GM18951 (cell line): ENCODE measurements around the gene RAE1.

Experiments used
- POLR2A ChIP-seq: IDR thresholded peaks from 4 replicates; pipeline ENCODE4 v1.6.1; 2011; ENCODE audit warnings: mild to moderate bottlenecking; ENCODE audit not compliant: insufficient read length, insufficient read depth; ENCODE audit errors: extremely low read depth
- in situ Hi-C: fragments of 300-500 bp; cut with MboI; formaldehyde crosslinking; loops from one replicate; pipeline ENCODE4 v1.12.0; 2022; ENCODE audit warnings: low sequenced_read_pairs, mixed read lengths, inconsistent platforms; ENCODE audit not compliant: unreplicated experiment

Gene RAE1

GRCh38 chr20:57351042-57351783, at the start of gene RAE1:
Gene RAE1 (plus strand): TSS chr20:57351255. CDS start chr20:57354039, 2,784 bp downstream.
- TF ChIP-seq POLR2A = peak; percentile 77
- in situ Hi-C loops = no loop called here

DNA sequence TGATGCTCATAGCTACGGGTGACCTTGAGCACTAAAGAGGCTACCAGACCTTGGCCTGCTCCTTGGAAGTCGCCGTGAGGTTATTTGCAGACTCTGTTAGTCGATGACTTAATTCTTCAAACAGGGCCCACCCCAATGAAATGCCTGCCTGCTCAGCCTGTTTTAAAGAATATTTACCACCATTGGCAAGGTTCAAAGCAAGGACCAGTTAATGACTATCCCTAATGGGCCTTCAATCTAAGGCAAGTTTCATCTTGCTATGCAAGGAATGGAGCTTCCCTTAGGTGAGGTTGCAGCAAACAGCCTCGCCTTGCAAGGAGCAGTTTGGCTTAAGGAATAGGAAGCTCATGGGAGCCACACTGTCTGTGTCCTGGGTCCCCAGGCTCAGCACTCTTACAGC, 44.3 kb upstream of the RAE1 start:
- in situ Hi-C loops = no loop called here

DNA sequence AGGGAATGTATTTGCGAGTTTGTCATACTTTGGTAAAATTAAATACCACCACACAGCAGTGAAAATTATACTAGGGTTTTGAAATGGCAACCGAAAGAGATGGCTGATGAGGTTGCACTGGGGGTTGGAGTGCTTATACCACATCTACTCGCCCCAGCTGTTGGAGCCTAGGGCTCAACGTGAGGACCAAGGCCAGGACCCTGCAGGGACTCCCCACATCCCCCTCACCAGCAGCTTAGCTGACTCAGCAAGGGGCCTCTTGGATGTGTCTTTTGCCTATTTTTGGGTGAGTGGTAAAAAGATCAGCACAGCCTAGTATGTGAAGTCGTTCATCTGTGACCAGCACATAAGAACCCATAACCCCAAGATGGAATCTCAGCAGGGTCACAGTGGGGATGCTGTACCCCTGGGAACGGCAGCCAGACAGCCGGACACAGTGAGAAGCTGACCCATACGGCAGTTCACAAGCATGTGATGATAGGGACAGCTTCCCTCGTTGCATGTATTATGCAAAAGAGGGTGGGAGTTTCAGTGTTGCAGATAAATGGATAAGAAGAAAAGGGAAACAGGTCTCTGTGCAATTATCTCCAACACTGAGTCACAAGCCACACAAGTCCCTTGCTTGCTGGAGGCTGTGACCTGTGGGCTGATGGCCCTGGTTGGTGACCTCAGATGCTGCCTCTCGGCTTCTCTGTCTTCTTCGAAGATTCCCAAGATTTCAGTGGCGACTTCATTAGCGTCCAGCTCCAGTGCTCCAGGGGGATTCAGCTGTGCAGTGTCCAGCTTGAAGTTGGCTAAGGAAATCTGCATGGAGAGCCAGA, 42.4 kb upstream of the RAE1 start:
- no peak for TF ChIP-seq POLR2A
- in situ Hi-C loops = no loop called here

More for the DNA sequence above, 44.3 kb upstream of the RAE1 start:
- TF ChIP-seq POLR2A = no peak

- in situ Hi-C loops = no loop called here
- no peak for TF ChIP-seq POLR2A
Observed at GRCh38 chr20:57309544-57310115, 41.4 kb upstream of the RAE1 start.

DNA sequence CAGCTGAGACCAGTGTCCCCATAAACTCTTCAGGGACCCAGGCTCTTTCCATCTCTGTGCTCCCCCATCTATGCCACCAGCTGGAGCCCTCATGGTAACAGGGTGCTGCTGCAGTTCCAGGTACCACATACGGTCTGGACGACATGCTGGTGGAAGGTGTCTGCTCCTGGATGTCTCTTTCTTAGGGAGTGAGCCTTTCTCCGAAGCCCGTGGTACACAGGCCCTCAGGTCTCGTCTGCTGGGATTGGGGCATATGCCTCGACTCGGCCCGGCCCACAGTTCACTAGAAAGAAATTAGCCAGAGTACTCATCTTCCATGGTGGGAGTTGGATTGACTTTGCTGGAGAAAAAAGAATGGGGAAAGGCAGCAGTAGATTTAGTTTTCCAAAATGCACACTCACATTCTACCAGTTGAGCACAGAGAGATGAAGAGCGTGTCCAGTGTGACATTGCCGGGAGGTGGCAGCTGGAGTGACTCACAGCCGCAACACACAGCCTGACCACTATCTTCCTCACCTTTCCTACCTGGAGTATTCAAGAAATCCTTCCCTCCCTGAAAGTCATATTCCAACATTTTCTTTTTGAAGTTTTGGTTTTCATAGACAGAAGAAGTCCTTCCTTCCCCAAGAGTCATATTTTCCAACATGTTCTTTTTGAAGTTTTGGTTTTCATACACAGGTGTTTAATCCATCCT, 40.1 kb upstream of the RAE1 start:
- no peak for TF ChIP-seq POLR2A
- in situ Hi-C loops = no loop called here

DNA sequence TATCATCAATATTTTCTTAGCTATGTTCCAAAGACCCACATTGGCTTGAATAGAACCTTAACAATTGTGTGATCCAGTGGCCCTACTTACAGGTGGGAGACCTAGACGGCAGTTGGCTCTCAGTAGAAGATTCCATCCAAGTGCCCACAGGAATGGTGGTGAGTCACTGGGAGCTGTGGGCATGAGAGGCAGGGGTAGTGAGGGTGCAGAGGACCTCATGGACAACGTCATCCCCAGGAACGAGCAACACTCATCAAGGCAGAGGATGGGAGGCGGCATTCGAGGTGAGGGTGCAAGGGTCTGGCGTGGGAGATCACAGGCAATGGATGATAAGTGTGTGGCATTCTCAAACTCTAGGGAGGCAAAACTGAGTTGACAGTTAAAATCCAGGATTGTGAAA, 38.9 kb upstream of the RAE1 start:
- in situ Hi-C loops = no loop called here
- no peak for TF ChIP-seq POLR2A

- no peak for TF ChIP-seq POLR2A
- in situ Hi-C loops = no loop called here
Observed at GRCh38 chr20:57313230-57313629, 37.8 kb upstream of the RAE1 start.

DNA sequence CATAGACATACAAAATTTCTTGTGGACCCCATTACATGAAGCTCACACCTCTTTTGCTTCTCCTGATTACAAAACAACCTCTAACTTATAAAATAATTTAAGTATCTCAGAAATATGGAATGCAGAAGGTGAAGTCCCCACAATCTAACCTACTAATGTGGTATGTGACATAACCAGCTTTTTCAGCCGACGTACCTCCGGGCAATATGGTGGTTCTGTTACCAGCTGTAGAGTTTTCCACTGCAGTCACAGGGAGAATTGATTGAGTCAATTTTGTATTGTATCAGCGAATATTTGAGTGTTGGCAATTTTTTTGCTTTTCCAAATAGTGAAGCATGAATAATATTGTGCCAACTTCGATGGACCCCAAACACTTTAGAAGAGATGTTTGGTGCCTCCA, 37.1 kb upstream of the RAE1 start:
- no peak for TF ChIP-seq POLR2A
- in situ Hi-C loops = no loop called here

- no peak for TF ChIP-seq POLR2A
- in situ Hi-C loops = no loop called here
Observed at GRCh38 chr20:57315083-57315975, 35.7 kb upstream of the RAE1 start.

DNA sequence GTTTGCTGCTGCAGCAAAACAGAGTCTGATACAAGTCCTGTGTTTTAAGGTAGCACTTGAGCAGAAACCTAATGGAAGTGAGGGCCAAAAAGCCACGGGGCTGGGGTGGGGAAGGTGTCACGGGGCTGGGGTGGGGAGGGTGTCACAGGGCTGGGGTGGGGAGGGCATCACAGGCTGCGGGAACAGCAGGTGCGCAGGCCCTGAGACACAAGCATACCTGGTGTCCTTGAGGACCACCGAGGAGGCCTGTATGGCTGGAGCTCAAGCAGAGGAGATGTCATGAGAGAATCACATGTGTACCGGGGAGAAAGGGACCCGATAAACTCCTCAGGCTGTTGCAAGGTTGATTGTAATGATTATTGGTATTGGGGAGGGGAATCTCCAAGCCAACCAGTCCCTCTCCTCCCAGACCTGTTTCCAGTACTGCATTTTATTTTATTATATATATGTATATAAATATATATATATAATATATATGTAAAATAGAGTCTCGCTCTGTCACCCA, 35.0 kb upstream of the RAE1 start:
- in situ Hi-C loops = no loop called here
- TF ChIP-seq POLR2A = no peak

- no peak for TF ChIP-seq POLR2A
- in situ Hi-C loops = no loop called here
Observed at GRCh38 chr20:57316795-57317201, 34.3 kb upstream of the RAE1 start.

GRCh38 chr20:57317316-57317788, 33.7 kb upstream of the RAE1 start:
- in situ Hi-C loops = no loop called here
- TF ChIP-seq POLR2A = no peak
